GM12878 (cell line): ENCODE results near the gene MMP15.

Source experiments
- GABPA ChIP-seq: IDR thresholded peaks from 2 replicates; pipeline ENCODE4 v1.6.1; 2014; ENCODE audit warnings: antibody characterized with exemption, low read depth, mild to moderate bottlenecking, inconsistent platforms
- POLR2AphosphoS2 ChIP-seq: IDR thresholded peaks from 2 replicates; pipeline ENCODE4 v1.6.1; 2011; ENCODE audit warnings: low read depth, mild to moderate bottlenecking, low read length, improper control_type of control experiment, moderate library complexity
- TAF1 ChIP-seq: IDR thresholded peaks from 2 replicates; pipeline ENCODE4 v1.6.1; 2011; ENCODE audit warnings: mild to moderate bottlenecking, low read depth, low read length, borderline replicate concordance
- TF ChIP-seq, protein P1 (sequence below), 3 experiments: IDR thresholded peaks in 2 of 3; conservative IDR thresholded peaks in 1 of 3; 2 replicates each; pipeline ENCODE4 v1.5.1; 2011; ENCODE audit warnings: low read depth in 3 of 3, low read length in 3 of 3, mild to moderate bottlenecking in 3 of 3, control low read depth in 2 of 3, moderate library complexity in 2 of 3, inconsistent platforms in 1 of 3, mixed read lengths in 1 of 3; ENCODE audit not compliant: control insufficient read depth in 2 of 3, insufficient read depth in 1 of 3; ENCODE audit errors: extremely low read depth in 1 of 3
- TF ChIP-seq, protein P2 (sequence below): fragments of 450-650 bp; formaldehyde crosslinking; IDR thresholded peaks from 2 replicates; pipeline ENCODE4 v1.4.0; 2020; ENCODE audit warnings: mild to moderate bottlenecking, moderate library complexity

DNA sequence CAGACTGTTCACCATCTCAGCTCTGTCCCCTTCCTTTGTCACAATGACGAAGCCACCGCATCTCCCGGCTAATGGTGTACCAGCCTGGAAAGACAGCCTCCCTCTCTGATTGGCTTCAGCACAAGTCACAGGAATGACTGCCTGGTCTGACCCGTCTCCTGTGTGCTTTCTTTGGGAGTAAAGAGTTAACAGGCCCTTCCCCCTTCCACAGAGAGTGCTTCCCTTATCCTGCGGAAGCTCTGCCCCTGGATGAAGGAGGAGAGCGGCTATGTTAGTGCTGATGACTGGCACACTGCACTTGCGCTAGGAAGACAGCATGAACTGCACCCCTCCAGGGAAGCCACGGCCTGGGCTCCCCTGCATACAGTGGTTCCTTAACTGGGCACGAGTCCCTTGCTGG is 13.1 kb upstream of the MMP15 start:
- TF ChIP-seq POLR2AphosphoS2 (no peak), GABPA (no peak), TAF1 (no peak)
- TF ChIP-seq, protein P1, sequence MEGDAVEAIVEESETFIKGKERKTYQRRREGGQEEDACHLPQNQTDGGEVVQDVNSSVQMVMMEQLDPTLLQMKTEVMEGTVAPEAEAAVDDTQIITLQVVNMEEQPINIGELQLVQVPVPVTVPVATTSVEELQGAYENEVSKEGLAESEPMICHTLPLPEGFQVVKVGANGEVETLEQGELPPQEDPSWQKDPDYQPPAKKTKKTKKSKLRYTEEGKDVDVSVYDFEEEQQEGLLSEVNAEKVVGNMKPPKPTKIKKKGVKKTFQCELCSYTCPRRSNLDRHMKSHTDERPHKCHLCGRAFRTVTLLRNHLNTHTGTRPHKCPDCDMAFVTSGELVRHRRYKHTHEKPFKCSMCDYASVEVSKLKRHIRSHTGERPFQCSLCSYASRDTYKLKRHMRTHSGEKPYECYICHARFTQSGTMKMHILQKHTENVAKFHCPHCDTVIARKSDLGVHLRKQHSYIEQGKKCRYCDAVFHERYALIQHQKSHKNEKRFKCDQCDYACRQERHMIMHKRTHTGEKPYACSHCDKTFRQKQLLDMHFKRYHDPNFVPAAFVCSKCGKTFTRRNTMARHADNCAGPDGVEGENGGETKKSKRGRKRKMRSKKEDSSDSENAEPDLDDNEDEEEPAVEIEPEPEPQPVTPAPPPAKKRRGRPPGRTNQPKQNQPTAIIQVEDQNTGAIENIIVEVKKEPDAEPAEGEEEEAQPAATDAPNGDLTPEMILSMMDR (IDR thresholded peaks at IDR 0.05 in 2 of 3, conservative IDR thresholded peaks at IDR 0.05 in 1 of 3; ENCODE audit: control insufficient read depth in 2 of 3, extremely low read depth in 1 of 3, insufficient read depth in 1 of 3, low read depth in 3 of 3, low read length in 3 of 3): no peak
- TF ChIP-seq, protein P2, sequence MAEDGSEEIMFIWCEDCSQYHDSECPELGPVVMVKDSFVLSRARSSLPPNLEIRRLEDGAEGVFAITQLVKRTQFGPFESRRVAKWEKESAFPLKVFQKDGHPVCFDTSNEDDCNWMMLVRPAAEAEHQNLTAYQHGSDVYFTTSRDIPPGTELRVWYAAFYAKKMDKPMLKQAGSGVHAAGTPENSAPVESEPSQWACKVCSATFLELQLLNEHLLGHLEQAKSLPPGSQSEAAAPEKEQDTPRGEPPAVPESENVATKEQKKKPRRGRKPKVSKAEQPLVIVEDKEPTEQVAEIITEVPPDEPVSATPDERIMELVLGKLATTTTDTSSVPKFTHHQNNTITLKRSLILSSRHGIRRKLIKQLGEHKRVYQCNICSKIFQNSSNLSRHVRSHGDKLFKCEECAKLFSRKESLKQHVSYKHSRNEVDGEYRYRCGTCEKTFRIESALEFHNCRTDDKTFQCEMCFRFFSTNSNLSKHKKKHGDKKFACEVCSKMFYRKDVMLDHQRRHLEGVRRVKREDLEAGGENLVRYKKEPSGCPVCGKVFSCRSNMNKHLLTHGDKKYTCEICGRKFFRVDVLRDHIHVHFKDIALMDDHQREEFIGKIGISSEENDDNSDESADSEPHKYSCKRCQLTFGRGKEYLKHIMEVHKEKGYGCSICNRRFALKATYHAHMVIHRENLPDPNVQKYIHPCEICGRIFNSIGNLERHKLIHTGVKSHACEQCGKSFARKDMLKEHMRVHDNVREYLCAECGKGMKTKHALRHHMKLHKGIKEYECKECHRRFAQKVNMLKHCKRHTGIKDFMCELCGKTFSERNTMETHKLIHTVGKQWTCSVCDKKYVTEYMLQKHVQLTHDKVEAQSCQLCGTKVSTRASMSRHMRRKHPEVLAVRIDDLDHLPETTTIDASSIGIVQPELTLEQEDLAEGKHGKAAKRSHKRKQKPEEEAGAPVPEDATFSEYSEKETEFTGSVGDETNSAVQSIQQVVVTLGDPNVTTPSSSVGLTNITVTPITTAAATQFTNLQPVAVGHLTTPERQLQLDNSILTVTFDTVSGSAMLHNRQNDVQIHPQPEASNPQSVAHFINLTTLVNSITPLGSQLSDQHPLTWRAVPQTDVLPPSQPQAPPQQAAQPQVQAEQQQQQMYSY (CRISPR knock-in tag): no peak
